Panc1 (cell line): ENCODE results near the gene IL1A. TPM values are rescaled to one million over a fixed set of nuclear protein-coding genes. Genes with fewer than 3 reads are reported as not detected.

Source experiments
- ATAC-seq: fragments of 200-7000 bp; cut with Tn5 transposase; 2 replicates; pipeline ENCODE4 v1.9.1; 2020; ENCODE audit warnings: mild to moderate bottlenecking, moderate library complexity
- BruUV-seq: library from RNA; stranded (reverse); fragments of 400-500 nt; replicated peaks from 2 replicates; lab custom pipeline; 2021; lab: Mats Ljungman, UMichigan
- CTCF ChIA-PET: fragments of 300-600 bp; sonication (Branson Sonifier 250); formaldehyde crosslinking; loops from one replicate; lab custom pipeline; 2022; ENCODE audit warnings: antibody characterized with exemption; lab: Charles Lee
- POLR2A ChIA-PET: fragments of 300-600 bp; sonication (Branson Sonifier 250); formaldehyde crosslinking; loops from one replicate; lab custom pipeline; 2022; ENCODE audit warnings: antibody characterized with exemption; lab: Charles Lee
- DNase-seq: peaks from one replicate; pipeline ENCODE4 v3.0.0-alpha.2; 2010; ENCODE audit warnings: low read depth, low spot score
- H3K27ac ChIP-seq: 2 replicates; pipeline ENCODE4 v1.5.1; 2011; ENCODE audit warnings: mild to moderate bottlenecking, low read length, inconsistent platforms
- H3K27me3 ChIP-seq: fragments of 200-500 bp; sonication (Bioruptor generic); 2 replicates; pipeline ENCODE4 v1.6.0; 2014; ENCODE audit warnings: low read length, inconsistent platforms; ENCODE audit not compliant: control insufficient read depth, insufficient read depth
- H3K36me3 ChIP-seq: fragments of 200-500 bp; sonication (Bioruptor generic); 2 replicates; pipeline ENCODE4 v1.5.1; 2014; ENCODE audit warnings: inconsistent platforms, mild to moderate bottlenecking, low read length, moderate library complexity; ENCODE audit not compliant: control insufficient read depth, insufficient read depth
- H3K4me1 ChIP-seq: 2 replicates; pipeline ENCODE4 v1.5.1; 2011; ENCODE audit warnings: inconsistent platforms, mild to moderate bottlenecking, low read length, moderate library complexity; ENCODE audit not compliant: control insufficient read depth, insufficient read depth
- H3K4me3 ChIP-seq, 2 experiments: 2 replicates each; pipeline ENCODE4 v1.5.1; 2011 to 2012; ENCODE audit warnings: low read depth in 2 of 2, low read length in 2 of 2, mild to moderate bottlenecking in 2 of 2, inconsistent platforms in 1 of 2, moderate library complexity in 1 of 2
- H3K9me3 ChIP-seq: fragments of 200-500 bp; sonication (Bioruptor generic); 2 replicates; pipeline ENCODE4 v1.5.1; 2014; ENCODE audit warnings: low read depth, mild to moderate bottlenecking, inconsistent platforms, low read length, moderate library complexity; ENCODE audit not compliant: control insufficient read depth, insufficient read depth
- POLR2AphosphoS5 ChIP-seq: IDR thresholded peaks from 2 replicates; pipeline ENCODE4 v1.6.1; 2012; ENCODE audit warnings: mild to moderate bottlenecking, low read depth, low read length, moderate library complexity
- REST ChIP-seq, 2 experiments: IDR thresholded peaks; 2 replicates each; pipeline ENCODE4 v1.6.1; 2011 to 2012; ENCODE audit warnings: low read depth in 2 of 2, control low read depth in 1 of 2, low read length in 1 of 2, mild to moderate bottlenecking in 1 of 2, moderate library complexity in 1 of 2; ENCODE audit not compliant: insufficient read depth in 1 of 2
- SIN3A ChIP-seq: IDR thresholded peaks from 2 replicates; pipeline ENCODE4 v1.6.1; 2012; ENCODE audit warnings: low read depth, mild to moderate bottlenecking, low read length, moderate library complexity, borderline replicate concordance; ENCODE audit not compliant: insufficient read depth
- TCF7L2 ChIP-seq: IDR thresholded peaks from 2 replicates; pipeline ENCODE4 v1.6.1; 2011; ENCODE audit warnings: mild to moderate bottlenecking, low read depth, low read length, inconsistent platforms
- in situ Hi-C: cut with HindIII; loops from 2 replicates; pipeline ENCODE4 v1.10.0; 2016; ENCODE audit warnings: low sequenced_read_pairs, low pct_unique_long_range_greater_than_20kb
- intact Hi-C: fragments of 100-400 bp; cut with micrococcal nuclease; formaldehyde crosslinking; loops from one replicate; pipeline ENCODE4 v1.10.0; 2022; ENCODE audit not compliant: unreplicated experiment
- total RNA-seq: library from RNA; stranded (reverse); gene quantifications from one replicate; pipeline ENCODE4 v1.2.1, GENCODE V29; 2021; ENCODE audit not compliant: unreplicated experiment
- TF ChIP-seq, protein P1 (sequence below): fragments of 450-650 bp; IDR thresholded peaks from 2 replicates; pipeline ENCODE4 v1.5.1; 2017; ENCODE audit warnings: mild to moderate bottlenecking

Gene IL1A
- total RNA-seq, 1 experiment from 2014 or later: not detected

GRCh38 chr2:112829961-112830681 is 45.8 kb upstream of the IL1A start:
- intact Hi-C loops: no loop called here
- DNase-seq (no peak), ATAC-seq (no peak)
- H3K27ac ChIP-seq: no peak overlapping the region
- in situ Hi-C loops: no loop called here
- H3K4me3 ChIP-seq: no peak overlapping the region
- TF ChIP-seq TCF7L2: no peak
- TF ChIP-seq, protein P1, sequence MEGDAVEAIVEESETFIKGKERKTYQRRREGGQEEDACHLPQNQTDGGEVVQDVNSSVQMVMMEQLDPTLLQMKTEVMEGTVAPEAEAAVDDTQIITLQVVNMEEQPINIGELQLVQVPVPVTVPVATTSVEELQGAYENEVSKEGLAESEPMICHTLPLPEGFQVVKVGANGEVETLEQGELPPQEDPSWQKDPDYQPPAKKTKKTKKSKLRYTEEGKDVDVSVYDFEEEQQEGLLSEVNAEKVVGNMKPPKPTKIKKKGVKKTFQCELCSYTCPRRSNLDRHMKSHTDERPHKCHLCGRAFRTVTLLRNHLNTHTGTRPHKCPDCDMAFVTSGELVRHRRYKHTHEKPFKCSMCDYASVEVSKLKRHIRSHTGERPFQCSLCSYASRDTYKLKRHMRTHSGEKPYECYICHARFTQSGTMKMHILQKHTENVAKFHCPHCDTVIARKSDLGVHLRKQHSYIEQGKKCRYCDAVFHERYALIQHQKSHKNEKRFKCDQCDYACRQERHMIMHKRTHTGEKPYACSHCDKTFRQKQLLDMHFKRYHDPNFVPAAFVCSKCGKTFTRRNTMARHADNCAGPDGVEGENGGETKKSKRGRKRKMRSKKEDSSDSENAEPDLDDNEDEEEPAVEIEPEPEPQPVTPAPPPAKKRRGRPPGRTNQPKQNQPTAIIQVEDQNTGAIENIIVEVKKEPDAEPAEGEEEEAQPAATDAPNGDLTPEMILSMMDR: no peak
- TF ChIP-seq SIN3A: no peak
- POLR2A ChIA-PET: interaction anchor here (0.7 kb wide), 1 partner anchor 9 kb away, joined by 3 read pairs; no protein-coding TSS in a partner anchor
- no TSS peak for BruUV-seq
- CTCF ChIA-PET: no interaction called here
- no peaks in the 10 kb centered on the region for H3K36me3 ChIP-seq
- H3K27me3 ChIP-seq: peaks cover 1% of the 10 kb centered on the region; the same call in 1 of the 2 replicates
- no peaks in the 10 kb centered on the region for H3K9me3 ChIP-seq
- H3K4me1 ChIP-seq: no peaks in the 10 kb centered on the region

GRCh38 chr2:112829101-112829960 is 45.0 kb upstream of the IL1A start:
- in situ Hi-C loops: no loop called here
- Histone ChIP-seq H3K4me1 (no peaks in the 10 kb centered on the region), H3K36me3 (no peaks in the 10 kb centered on the region), H3K9me3 (no peaks in the 10 kb centered on the region), H3K4me3 (no peak overlapping the region), H3K27me3 (no peaks in the 10 kb centered on the region), H3K27ac (no peak overlapping the region)
- TF ChIP-seq SIN3A (no peak), REST (IDR thresholded peaks at IDR 0.05; ENCODE audit: insufficient read depth in 1 of 2, low read depth in 2 of 2, low read length in 1 of 2) (no peak), TCF7L2 (no peak), POLR2AphosphoS5 (no peak)
- TF ChIP-seq, protein P1: no peak
- intact Hi-C loops: no loop called here
- no TSS peak for BruUV-seq
- CTCF ChIA-PET: no interaction called here
- POLR2A ChIA-PET: no interaction called here
- ATAC-seq (no peak), DNase-seq (no peak)
